Naive thymus-derived CD8-positive, alpha-beta T cell (primary cell): ENCODE results near the gene ANKRD35. TPM values are rescaled to one million over a fixed set of nuclear protein-coding genes. Genes with fewer than 3 reads are reported as not detected.
A peak's percentile ranks its signal among the peaks of the same experiment; 100 is the strongest.
"Not testable (repeated sequence)": the region's sequence is repeated elsewhere in the genome, so short reads cannot be mapped to it uniquely, and the experiment has no call there.

Experiments
- ATAC-seq, 2 donors: fragments of 150-1000 bp; cut with Tn5 transposase in 1 of 2; sonication (Bioruptor Pico), chemical (Tn5 transposase) in 1 of 2; 1 replicate in 1 of 2; 2 replicates in 1 of 2; pipeline ENCODE4 v1.10.0; 2021; ENCODE audit warnings: mild to moderate bottlenecking in 2 of 2, moderate library complexity in 2 of 2
- POLR2A ChIA-PET: fragments of 350-600 bp; sonication (Branson Sonifier 250); formaldehyde crosslinking; loops from one replicate; lab custom pipeline; 2021; ENCODE audit warnings: antibody characterized with exemption; lab: Charles Lee
- DNase-seq, 10 donors: peaks; one replicate each; pipeline versions ENCODE4 v3.0.0 to v3.0.0-alpha.2; 2020 to 2022
- H3K27ac Mint-ChIP-seq, 10 donors: one replicate each; pipeline ENCODE4 v1.8.0; 2020 to 2022; ENCODE audit warnings: mild to moderate bottlenecking in 10 of 10, mixed read lengths in 10 of 10, moderate library complexity in 4 of 10, inconsistent platforms in 1 of 10
- H3K27me3 Mint-ChIP-seq, 5 donors: one replicate each; pipeline ENCODE4 v1.8.0; 2021 to 2022; ENCODE audit warnings: mixed read lengths in 5 of 5
- H3K36me3 Mint-ChIP-seq, 3 donors: one replicate each; pipeline ENCODE4 v1.8.0; 2020 to 2022; ENCODE audit warnings: mixed read lengths in 3 of 3, mild to moderate bottlenecking in 2 of 3, inconsistent platforms in 1 of 3
- H3K4me1 Mint-ChIP-seq, 4 donors: one replicate each; pipeline ENCODE4 v1.8.0; 2021 to 2022; ENCODE audit warnings: mixed read lengths in 4 of 4
- H3K4me3 Mint-ChIP-seq, 10 donors: one replicate each; pipeline ENCODE4 v1.8.0; 2020 to 2022; ENCODE audit warnings: mild to moderate bottlenecking in 10 of 10, mixed read lengths in 10 of 10, moderate library complexity in 6 of 10, inconsistent platforms in 1 of 10
- H3K9me3 Mint-ChIP-seq, 9 donors: one replicate each; pipeline ENCODE4 v1.8.0; 2020 to 2022; ENCODE audit warnings: mixed read lengths in 9 of 9, mild to moderate bottlenecking in 3 of 9, inconsistent platforms in 1 of 9, moderate library complexity in 1 of 9
- polyA plus RNA-seq, 3 donors: library from polyadenylated mRNA; unstranded; fragments of 300-500 nt; fragmentation: Illumina TruSeq; gene quantifications; one replicate each; pipeline ENCODE4 v1.2.3, GENCODE V29; 2021
- total RNA-seq, 8 experiments: library from RNA in 2 of 8; stranded (reverse) in 2 of 8; gene quantifications; one replicate each; pipeline ENCODE4 v1.2.3 and lab custom pipeline; 2021 to 2026

ANKRD35 gene
- total and polyA plus RNA-seq, 5 experiments from 2014 or later, result 0.27 to 0.57 (median 0.42) TPM; not detected in 2

- POLR2A ChIA-PET, result interaction anchor here (2.7 kb wide), 1 partner anchor 10 kb away, joined by 12 read pairs; the partner anchor contains the start of gene PIAS3
- peak overlapping the region in 6 of 10 donors; percentile 17 to 65 (median 29) for H3K27ac Mint-ChIP-seq
- ATAC-seq, result no peak
- H3K4me1 Mint-ChIP-seq, result peaks cover 9 to 14% (median 13%) of the 10 kb centered on the region in 4 donors
- peaks cover 0 to 36% (median 6%) of the 10 kb centered on the region in 3 donors for H3K36me3 Mint-ChIP-seq
- DNase-seq, result no peak
- H3K27me3 Mint-ChIP-seq, result no peaks in the 10 kb centered on the region
- H3K9me3 Mint-ChIP-seq, result no peaks in the 10 kb centered on the region
- no peak overlapping the region for H3K4me3 Mint-ChIP-seq
Observed at GRCh38 chr1:145849356-145850160, 36.1 kb downstream of the ANKRD35 start.

- peaks cover 9 to 14% (median 13%) of the 10 kb centered on the region in 4 donors for H3K4me1 Mint-ChIP-seq
- POLR2A ChIA-PET, result interaction anchor here (0.6 to 6.6 kb wide), 2 partner anchors 10 to 167 kb away, joined by 4 to 96 read pairs; partner anchors contain the start of gene PIAS3
- no peak overlapping the region for H3K4me3 Mint-ChIP-seq
- DNase-seq (no peak), ATAC-seq (no peak)
- H3K36me3 Mint-ChIP-seq, result peaks cover 0 to 22% (median 2%) of the 10 kb centered on the region in 3 donors
- no peaks in the 10 kb centered on the region for H3K27me3 Mint-ChIP-seq
- H3K27ac Mint-ChIP-seq, result peak overlapping the region in 5 of 10 donors; percentile 18 to 75 (median 45)
- H3K9me3 Mint-ChIP-seq, result no peaks in the 10 kb centered on the region
Observed at GRCh38 chr1:145847827-145848226, 37.8 kb downstream of the ANKRD35 start.

DNA sequence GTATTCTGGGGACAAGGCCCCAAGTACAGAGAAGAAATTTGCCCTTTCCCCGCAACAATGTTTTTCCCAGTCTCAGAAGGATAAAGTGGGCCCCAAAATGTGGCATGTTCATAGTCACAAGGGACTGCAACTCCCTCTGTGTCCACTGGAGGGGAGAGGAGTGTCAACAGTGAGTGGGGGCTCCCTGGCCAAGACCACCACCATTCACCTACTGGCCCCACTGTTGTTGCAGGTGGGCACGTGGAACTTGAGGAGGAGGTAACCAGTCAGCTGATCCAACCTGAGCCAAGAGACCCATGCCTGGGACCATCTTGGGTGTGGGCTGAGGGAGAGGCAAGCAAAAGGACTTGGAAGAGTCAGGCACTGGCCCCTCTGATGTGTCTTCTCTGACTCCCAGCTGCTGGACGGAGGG, 39.5 kb downstream of the ANKRD35 start:
- DNase-seq, result peak in 6 of 10 donors; percentile 23 to 40 (median 32)
- Mint-ChIP-seq H3K27me3 (no peaks in the 10 kb centered on the region), H3K27ac (peak overlapping the region in 6 of 10 donors; percentile 71 to 87 (median 76)), H3K36me3 (peaks cover 0 to 26% (median 0%) of the 10 kb centered on the region in 3 donors), H3K9me3 (no peaks in the 10 kb centered on the region), H3K4me1 (peaks cover 9 to 14% (median 13%) of the 10 kb centered on the region in 4 donors), H3K4me3 (peak overlapping the region in 1 of 10 donors; percentile 22)
- ATAC-seq, result peak; percentile 41 to 57
- POLR2A ChIA-PET, result interaction anchor here (0.5 to 6.6 kb wide), 9 partner anchors 11 to 166 kb away, joined by 4 to 96 read pairs (median 7); partner anchors contain the start of genes LIX1L, PIAS3, RBM8A and TXNIP

- ATAC-seq, result peak; percentile 83 to 84
- POLR2A ChIA-PET, result interaction anchor here (0.5 to 6.6 kb wide), 19 partner anchors 12 to 192 kb away, joined by 3 to 96 read pairs (median 5); partner anchors contain the start of genes ANKRD35, LIX1L, PEX11B and PIAS3
Observed at GRCh38 chr1:145845514-145846161, 40.0 kb downstream of the ANKRD35 start, which contains the start of gene NUDT17. Gene NUDT17 (plus strand): TSS chr1:145845630. CDS start chr1:145845641, 11 bp downstream.

DNA sequence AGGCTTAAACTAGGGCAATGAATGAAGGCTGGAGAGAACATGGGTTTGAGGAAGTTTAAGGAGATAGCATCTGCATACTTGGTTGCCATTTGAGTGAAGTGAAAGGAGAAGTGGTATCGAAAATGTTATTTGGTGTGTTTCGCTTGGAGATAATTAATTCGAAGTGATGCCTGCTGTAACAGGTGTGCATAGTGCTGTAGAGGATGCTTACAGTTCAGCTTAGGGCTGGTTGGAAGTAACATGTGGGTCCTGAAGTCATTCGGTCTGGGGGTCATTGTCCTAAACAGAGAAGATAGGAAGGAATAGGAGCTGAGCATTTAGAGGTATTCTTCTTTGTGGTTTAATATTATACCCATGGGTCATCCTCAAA, 40.5 kb downstream of the ANKRD35 start:
- Mint-ChIP-seq H3K4me3 (no peak overlapping the region), H3K36me3 (peaks cover 0 to 31% (median 5%) of the 10 kb centered on the region in 3 donors), H3K9me3 (no peaks in the 10 kb centered on the region), H3K4me1 (peaks cover 7 to 14% (median 11%) of the 10 kb centered on the region in 4 donors), H3K27me3 (no peaks in the 10 kb centered on the region), H3K27ac (no peak overlapping the region)
- DNase-seq (no peak), ATAC-seq (peak; percentile 65 to 69)
- POLR2A ChIA-PET, result interaction anchor here (0.5 to 6.6 kb wide), 19 partner anchors 13 to 193 kb away, joined by 3 to 96 read pairs (median 5); partner anchors contain the start of genes ANKRD35, LIX1L, PEX11B and PIAS3

More at GRCh38 chr1:145845514-145846161, 40.0 kb downstream of the ANKRD35 start, which contains the start of gene NUDT17:
- DNase-seq, result peak; percentile 53 to 87 (median 74)
- peak within 1 kb of the TSS in 6 of 10 donors; percentile 71 to 87 (median 76) for H3K27ac Mint-ChIP-seq
- H3K36me3 Mint-ChIP-seq, result peaks cover 0 to 27% (median 2%) of the 10 kb centered on the region in 3 donors
- peak within 1 kb of the TSS in 1 of 10 donors; percentile 22 for H3K4me3 Mint-ChIP-seq
- H3K9me3 Mint-ChIP-seq, result no peaks in the 10 kb centered on the region
- H3K4me1 Mint-ChIP-seq, result peaks cover 9 to 14% (median 13%) of the 10 kb centered on the region in 4 donors
- no peaks in the 10 kb centered on the region for H3K27me3 Mint-ChIP-seq

- ATAC-seq, result no peak
- no peak for DNase-seq
- H3K27me3 Mint-ChIP-seq, result no peaks in the 10 kb centered on the region
- H3K36me3 Mint-ChIP-seq, result peaks cover 0 to 45% (median 13%) of the 10 kb centered on the region in 3 donors
- H3K27ac Mint-ChIP-seq, result no peak overlapping the region
- H3K4me3 Mint-ChIP-seq, result no peak overlapping the region
- peaks cover 6 to 8% (median 7%) of the 10 kb centered on the region in 4 donors for H3K4me1 Mint-ChIP-seq
- POLR2A ChIA-PET, result interaction anchor here (0.6 to 6.6 kb wide), 2 partner anchors 15 to 169 kb away, joined by 3 to 96 read pairs; partner anchors contain the start of gene PIAS3
- no peaks in the 10 kb centered on the region for H3K9me3 Mint-ChIP-seq
Observed at GRCh38 chr1:145843031-145843430, 42.6 kb downstream of the ANKRD35 start.

DNA sequence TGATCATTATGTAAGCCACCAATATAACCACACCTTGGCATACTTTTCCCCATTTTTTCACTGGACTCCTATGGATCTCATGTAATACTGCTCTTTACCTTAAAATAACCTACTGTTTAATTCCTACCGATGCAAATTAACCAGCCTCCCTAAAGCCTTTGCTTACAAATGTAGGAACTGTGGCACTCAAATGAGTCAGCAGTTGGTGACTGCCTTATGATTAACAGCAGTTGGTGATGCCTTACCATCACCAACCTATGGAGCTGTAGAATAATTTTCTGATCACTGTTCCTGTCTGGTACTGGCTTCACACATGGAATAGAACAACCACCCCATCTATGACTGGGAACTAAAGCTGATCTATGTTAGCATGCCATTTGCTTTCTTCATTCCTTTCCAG, 48.0 kb downstream of the ANKRD35 start:
- Mint-ChIP-seq H3K36me3 (peaks cover 0 to 88% (median 29%) of the 10 kb centered on the region in 3 donors), H3K27ac (no peak overlapping the region), H3K4me3 (no peak overlapping the region), H3K27me3 (no peaks in the 10 kb centered on the region), H3K4me1 (peaks cover 0 to 2% (median 0%) of the 10 kb centered on the region in 4 donors), H3K9me3 (no peaks in the 10 kb centered on the region)
- no peak for ATAC-seq
- POLR2A ChIA-PET, result no interaction called here
- no peak for DNase-seq

GRCh38 chr1:145830810-145831209, 54.9 kb downstream of the ANKRD35 start:
- H3K4me3 Mint-ChIP-seq, ATAC-seq, H3K27ac Mint-ChIP-seq, H3K9me3 Mint-ChIP-seq, H3K27me3 Mint-ChIP-seq, DNase-seq, POLR2A ChIA-PET: not testable (repeated sequence)
- Mint-ChIP-seq H3K4me1 (peaks cover 6 to 19% (median 16%) of the 10 kb centered on the region in 4 donors), H3K36me3 (peaks cover 18 to 92% (median 40%) of the 10 kb centered on the region in 3 donors)

- Mint-ChIP-seq H3K4me1 (peaks cover 18 to 36% (median 22%) of the 10 kb centered on the region in 4 donors), H3K27ac (peak overlapping the region in 3 of 10 donors; percentile 35 to 63 (median 44)), H3K27me3 (no peaks in the 10 kb centered on the region), H3K36me3 (peaks cover 18 to 76% (median 38%) of the 10 kb centered on the region in 3 donors), H3K4me3 (no peak overlapping the region), H3K9me3 (no peaks in the 10 kb centered on the region)
- no peak for DNase-seq
- no peak for ATAC-seq
- POLR2A ChIA-PET, result interaction anchor here (0.7 to 1.4 kb wide), 3 partner anchors 17 to 103 kb away, joined by 3 to 4 read pairs (median 3); partner anchors contain the start of gene NUDT17
Observed at GRCh38 chr1:145828367-145829026, 57.2 kb downstream of the ANKRD35 start.

GRCh38 chr1:145827966-145828365, 57.7 kb downstream of the ANKRD35 start:
- POLR2A ChIA-PET, result interaction anchor here (0.7 to 1.4 kb wide), 4 partner anchors 18 to 104 kb away, joined by 3 to 4 read pairs (median 3); partner anchors contain the start of gene NUDT17

GRCh38 chr1:145826030-145826429, 59.6 kb downstream of the ANKRD35 start:
- DNase-seq, result no peak
- peaks cover 12 to 56% (median 22%) of the 10 kb centered on the region in 3 donors for H3K36me3 Mint-ChIP-seq
- peak overlapping the region in 9 of 10 donors; percentile 24 to 99 (median 60) for H3K4me3 Mint-ChIP-seq
- ATAC-seq, result no peak
- POLR2A ChIA-PET, result interaction anchor here (0.6 to 3.3 kb wide), 5 partner anchors 19 to 225 kb away, joined by 3 to 10 read pairs (median 5); partner anchors contain the start of genes NUDT17, PIAS3 and RBM8A
- H3K9me3 Mint-ChIP-seq, result no peaks in the 10 kb centered on the region
- peaks cover 15 to 38% (median 22%) of the 10 kb centered on the region in 4 donors for H3K4me1 Mint-ChIP-seq
- no peaks in the 10 kb centered on the region for H3K27me3 Mint-ChIP-seq
- H3K27ac Mint-ChIP-seq, result peak overlapping the region in 3 of 10 donors; percentile 35 to 56 (median 43)

More at GRCh38 chr1:145827966-145828365, 57.7 kb downstream of the ANKRD35 start:
- Mint-ChIP-seq H3K4me1 (peaks cover 18 to 36% (median 22%) of the 10 kb centered on the region in 4 donors), H3K4me3 (no peak overlapping the region), H3K27ac (peak overlapping the region in 3 of 10 donors; percentile 35 to 63 (median 55)), H3K9me3 (no peaks in the 10 kb centered on the region), H3K36me3 (peaks cover 18 to 71% (median 33%) of the 10 kb centered on the region in 3 donors), H3K27me3 (no peaks in the 10 kb centered on the region)
- ATAC-seq (no peak), DNase-seq (no peak)
